Astrocyte (in vitro differentiated cells and primary cell): ENCODE measurements around the gene QRICH1.

Source experiments
- CTCF ChIP-seq: IDR thresholded peaks from 2 replicates; pipeline ENCODE4 v1.5.1; 2011; ENCODE audit warnings: low read depth, mild to moderate bottlenecking, inconsistent platforms, low read length, moderate library complexity; ENCODE audit not compliant: insufficient read depth
- EZH2 ChIP-seq: IDR thresholded peaks from 2 replicates; pipeline ENCODE4 v1.6.1; 2012; ENCODE audit warnings: mild to moderate bottlenecking, low read length, inconsistent platforms; ENCODE audit not compliant: insufficient read depth

- TF ChIP-seq CTCF (no peak), EZH2 (no peak)
Measured at GRCh38 chr3:49027634-49028033, 66.2 kb downstream of the QRICH1 start.
